Endothelial cell of umbilical vein (primary cell): ENCODE results near the gene MOCS1. TPM values are rescaled to one million over a fixed set of nuclear protein-coding genes. Genes with fewer than 3 reads are reported as not detected.

Experiments used
- BruUV-seq: library from RNA; stranded (reverse); fragments of 400-500 nt; replicated peaks from 2 replicates; lab custom pipeline; 2021; lab: Mats Ljungman, UMichigan
- CTCF ChIA-PET: fragments of 300-600, 350-600 bp; sonication (Branson Sonifier 250); formaldehyde crosslinking; loops from one replicate; lab custom pipeline; 2021; ENCODE audit warnings: antibody characterized with exemption, inconsistent platforms; lab: Charles Lee
- POLR2A ChIA-PET: fragments of 300-600, 350-600 bp; sonication (Branson Sonifier 250); formaldehyde crosslinking; loops from one replicate; lab custom pipeline; 2021; ENCODE audit warnings: antibody characterized with exemption, inconsistent platforms; lab: Charles Lee
- DNase-seq: peaks from one replicate; pipeline ENCODE4 v3.0.0-alpha.2; 2011; ENCODE audit warnings: low read depth, low spot score
- FAIRE-seq: peaks from 2 replicates; lab custom pipeline; 2011; peaks lifted over from hg19 to GRCh38; lab: Jason Lieb, UNC
- H2AFZ ChIP-seq: 2 replicates; pipeline ENCODE4 v1.6.0; 2012; ENCODE audit warnings: low read depth, low read length, control low read depth, inconsistent platforms
- H3K27ac ChIP-seq: 2 replicates; pipeline ENCODE4 v1.5.1; 2011; ENCODE audit warnings: low read depth, mild to moderate bottlenecking, control low read depth, low read length, moderate library complexity; ENCODE audit not compliant: insufficient read depth
- H3K27me3 ChIP-seq, 2 experiments: 2 replicates each; pipeline versions ENCODE4 v1.6.0 to v1.6.1; 2011; ENCODE audit warnings: low read length in 2 of 2, mixed read lengths in 1 of 2; ENCODE audit not compliant: control insufficient read depth in 2 of 2, insufficient read depth in 2 of 2
- H3K36me3 ChIP-seq, 2 experiments: 2 replicates in 1 of 2; 3 replicates in 1 of 2; pipeline ENCODE4 v1.5.1; 2011; ENCODE audit warnings: low read length in 2 of 2, mild to moderate bottlenecking in 1 of 2, moderate library complexity in 1 of 2; ENCODE audit not compliant: control insufficient read depth in 2 of 2, insufficient read depth in 2 of 2; ENCODE audit errors: extremely low read depth in 1 of 2
- H3K4me1 ChIP-seq: 3 replicates; pipeline ENCODE4 v1.5.1; 2011; ENCODE audit warnings: mild to moderate bottlenecking, low read length; ENCODE audit not compliant: control insufficient read depth, insufficient read depth; ENCODE audit errors: extremely low read depth
- H3K4me2 ChIP-seq: 2 replicates; pipeline ENCODE4 v1.6.1; 2011; ENCODE audit warnings: low read length, control low read depth, mixed read lengths; ENCODE audit not compliant: insufficient read depth
- H3K4me3 ChIP-seq, 3 experiments: fragments of 200-600 bp in 1 of 3; sonication (generic), shearing (Covaris generic) in 1 of 3; replicated peaks in 1 of 3; 2 replicates each; pipeline ENCODE4 v1.5.1; 2011 to 2016; ENCODE audit warnings: control low read depth in 3 of 3, low read length in 3 of 3, mild to moderate bottlenecking in 2 of 3, inconsistent platforms in 1 of 3, low read depth in 1 of 3, moderate library complexity in 1 of 3; ENCODE audit not compliant: insufficient read depth in 1 of 3
- H3K79me2 ChIP-seq: 2 replicates; pipeline ENCODE4 v1.6.0; 2012; ENCODE audit warnings: low read length, inconsistent platforms; ENCODE audit not compliant: control insufficient read depth, insufficient read depth
- H3K9ac ChIP-seq: replicated peaks from 2 replicates; pipeline ENCODE3; 2011; ENCODE audit warnings: low read length, control low read depth; ENCODE audit not compliant: insufficient read depth; ENCODE audit errors: extremely low read depth
- H3K9me1 ChIP-seq: replicated peaks from 3 replicates; pipeline ENCODE4 v1.6.0; 2011; ENCODE audit warnings: mild to moderate bottlenecking, low read length; ENCODE audit not compliant: control insufficient read depth, insufficient read depth; ENCODE audit errors: extremely low read depth
- H3K9me3 ChIP-seq: replicated peaks from 2 replicates; pipeline ENCODE4 v1.5.1; 2012; ENCODE audit warnings: low read length, inconsistent platforms; ENCODE audit not compliant: control insufficient read depth, insufficient read depth
- H4K20me1 ChIP-seq: replicated peaks from 2 replicates; pipeline ENCODE3; 2011; ENCODE audit warnings: mild to moderate bottlenecking, low read length; ENCODE audit not compliant: control insufficient read depth, insufficient read depth; ENCODE audit errors: extremely low read depth
- EZH2 ChIP-seq: IDR thresholded peaks from 2 replicates; pipeline ENCODE4 v1.6.1; 2012; ENCODE audit warnings: borderline replicate concordance, low read depth, mild to moderate bottlenecking, moderate library complexity, low read length, inconsistent platforms; ENCODE audit not compliant: severe bottlenecking
- FOS ChIP-seq: IDR thresholded peaks from 2 replicates; pipeline ENCODE4 v1.6.1; 2011; ENCODE audit warnings: mild to moderate bottlenecking, low read length, moderate library complexity, borderline replicate concordance; ENCODE audit not compliant: insufficient read depth
- GATA2 ChIP-seq: IDR thresholded peaks from 2 replicates; pipeline ENCODE4 v1.7.0; 2011; ENCODE audit warnings: low read depth, mild to moderate bottlenecking, moderate library complexity, mixed read lengths, low read length; ENCODE audit not compliant: insufficient read length, insufficient read depth
- JUN ChIP-seq: IDR thresholded peaks from 2 replicates; pipeline ENCODE4 v1.6.1; 2011; ENCODE audit warnings: borderline replicate concordance, low read depth; ENCODE audit not compliant: insufficient read length, insufficient read depth
- MAX ChIP-seq: IDR thresholded peaks from 2 replicates; pipeline ENCODE4 v1.6.1; 2011; ENCODE audit not compliant: insufficient read depth, insufficient read length
- MYC ChIP-seq: IDR thresholded peaks from one replicate; pipeline ENCODE4 v1.6.1; 2011; ENCODE audit warnings: mild to moderate bottlenecking, low read depth, low read length
- POLR2A ChIP-seq: IDR thresholded peaks from 2 replicates; pipeline ENCODE4 v1.6.1; 2012; ENCODE audit warnings: low read depth, mild to moderate bottlenecking, control low read depth, low read length
- POLR2AphosphoS5 ChIP-seq: IDR thresholded peaks from 2 replicates; pipeline ENCODE4 v1.6.1; 2012; ENCODE audit warnings: low read depth, mild to moderate bottlenecking, control low read depth, low read length, moderate library complexity; ENCODE audit not compliant: insufficient read depth
- dilution Hi-C: fragments of 300-500 bp; cut with MboI; formaldehyde crosslinking; loops from one replicate; pipeline ENCODE4 v1.15.0; 2019; ENCODE audit warnings: low sequenced_read_pairs; ENCODE audit not compliant: extremely low pct_ligation_motif_present
- intact Hi-C: fragments of 100-400 bp; cut with micrococcal nuclease; formaldehyde crosslinking; loops from one replicate; pipeline ENCODE4 v1.10.0; 2022
- polyA plus RNA-seq, 4 experiments: library from polyadenylated mRNA; depleted of rRNA in 3 of 4; stranded (reverse) in 3 of 4; unstranded in 1 of 4; fragments of >200 nt; gene quantifications; 2 replicates each; pipeline versions ENCODE4 v1.2.1 to v1.2.3, GENCODE V29; 2011 to 2012; ENCODE audit warnings: missing spikeins in 1 of 4
- total RNA-seq: library from RNA; stranded (reverse); gene quantifications from 2 replicates; pipeline ENCODE4 v1.2.3, GENCODE V29; 2021
- TF ChIP-seq, protein P1 (sequence below), 2 donors: IDR thresholded peaks; 1 replicate in 1 of 2; 2 replicates in 1 of 2; pipeline ENCODE4 v1.5.1; 2011; ENCODE audit warnings: low read length in 2 of 2, mild to moderate bottlenecking in 2 of 2, moderate library complexity in 2 of 2, control low read depth in 1 of 2, inconsistent platforms in 1 of 2, low read depth in 1 of 2; ENCODE audit not compliant: insufficient read depth in 1 of 2; ENCODE audit errors: extremely low read depth in 1 of 2

MOCS1 gene
- total and polyA plus RNA-seq, 2 donors (not counting 3 experiments of a cell fraction or from before 2014, with no cell fraction given): 8.3 to 12.8 TPM

DNA sequence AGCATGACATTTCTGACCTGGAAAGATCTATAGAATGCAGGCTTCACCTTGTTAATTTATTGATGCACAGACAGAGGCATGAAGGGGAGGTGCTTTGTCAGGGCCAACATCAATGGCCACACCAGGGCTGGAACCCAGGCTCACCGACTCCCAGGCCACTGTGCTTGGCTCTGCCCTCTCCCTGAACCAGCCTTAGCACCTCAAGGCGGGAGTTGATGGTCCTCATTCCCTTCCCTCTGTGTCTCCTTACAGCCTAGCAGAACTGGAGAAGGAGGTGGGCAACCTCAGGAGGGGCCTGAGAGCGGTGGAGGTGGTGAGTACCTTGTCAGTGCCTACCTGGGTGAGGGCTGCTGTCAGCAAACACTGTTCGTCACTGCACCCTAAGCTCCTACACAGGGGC, 35.6 kb downstream of the MOCS1 start:
- TF ChIP-seq MYC (no peak), JUN (no peak), POLR2AphosphoS5 (no peak), FOS (no peak), MAX (no peak), POLR2A (no peak)
- Histone ChIP-seq H3K79me2 (no peaks in the 10 kb centered on the region), H3K4me1 (no peaks in the 10 kb centered on the region), H3K27me3 (peaks cover 0 to 2% of the 10 kb centered on the region in 2 experiments), H3K4me2 (no peak overlapping the region), H3K4me3 (no peak overlapping the region), H3K9me3 (no peaks in the 10 kb centered on the region), H3K27ac (no peak overlapping the region), H3K36me3 (no peaks in the 10 kb centered on the region), H3K9ac (no peak overlapping the region), H3K9me1 (no peaks in the 10 kb centered on the region), H4K20me1 (no peaks in the 10 kb centered on the region), H2AFZ (no peak overlapping the region)
- BruUV-seq: no TSS peak
- ChIA-PET POLR2A (no interaction called here), CTCF (interaction anchor here (13.2 kb wide), 1 partner anchor 33 kb away, joined by 313 read pairs; no protein-coding TSS in a partner anchor)
- intact Hi-C loops: no loop called here
- no peak for FAIRE-seq
- no peak for DNase-seq
- dilution Hi-C loops: no loop called here

DNA sequence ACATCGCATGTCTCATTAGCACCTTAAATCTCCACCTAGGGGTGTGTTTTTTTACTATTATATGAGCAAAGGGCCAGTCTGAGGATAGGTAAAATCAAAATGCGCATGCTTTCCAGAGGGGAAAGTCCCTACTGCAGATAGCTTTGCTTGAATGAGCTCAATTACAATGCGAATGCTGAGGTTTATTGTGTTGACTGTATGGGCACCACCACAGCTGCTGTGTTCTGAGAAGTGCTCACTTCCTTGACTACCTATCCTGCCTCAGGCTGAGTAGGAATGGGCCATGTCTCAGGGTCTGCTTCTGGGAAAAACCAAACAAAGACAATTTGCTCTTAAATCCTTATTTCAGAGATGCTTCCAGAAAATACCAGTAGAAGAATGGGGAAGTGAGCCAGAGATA, 36.6 kb downstream of the MOCS1 start:
- H3K27ac ChIP-seq: no peak overlapping the region
- H3K9me3 ChIP-seq: no peaks in the 10 kb centered on the region
- H3K36me3 ChIP-seq: no peaks in the 10 kb centered on the region
- DNase-seq (no peak), FAIRE-seq (no peak)
- no peak overlapping the region for H3K4me3 ChIP-seq
- H3K4me2 ChIP-seq: no peak overlapping the region
- no peaks in the 10 kb centered on the region for H4K20me1 ChIP-seq
- H3K27me3 ChIP-seq: peaks cover 0 to 2% of the 10 kb centered on the region in 2 experiments
- TF ChIP-seq EZH2: no peak
- no peak for TF ChIP-seq GATA2
- TF ChIP-seq, protein P1, sequence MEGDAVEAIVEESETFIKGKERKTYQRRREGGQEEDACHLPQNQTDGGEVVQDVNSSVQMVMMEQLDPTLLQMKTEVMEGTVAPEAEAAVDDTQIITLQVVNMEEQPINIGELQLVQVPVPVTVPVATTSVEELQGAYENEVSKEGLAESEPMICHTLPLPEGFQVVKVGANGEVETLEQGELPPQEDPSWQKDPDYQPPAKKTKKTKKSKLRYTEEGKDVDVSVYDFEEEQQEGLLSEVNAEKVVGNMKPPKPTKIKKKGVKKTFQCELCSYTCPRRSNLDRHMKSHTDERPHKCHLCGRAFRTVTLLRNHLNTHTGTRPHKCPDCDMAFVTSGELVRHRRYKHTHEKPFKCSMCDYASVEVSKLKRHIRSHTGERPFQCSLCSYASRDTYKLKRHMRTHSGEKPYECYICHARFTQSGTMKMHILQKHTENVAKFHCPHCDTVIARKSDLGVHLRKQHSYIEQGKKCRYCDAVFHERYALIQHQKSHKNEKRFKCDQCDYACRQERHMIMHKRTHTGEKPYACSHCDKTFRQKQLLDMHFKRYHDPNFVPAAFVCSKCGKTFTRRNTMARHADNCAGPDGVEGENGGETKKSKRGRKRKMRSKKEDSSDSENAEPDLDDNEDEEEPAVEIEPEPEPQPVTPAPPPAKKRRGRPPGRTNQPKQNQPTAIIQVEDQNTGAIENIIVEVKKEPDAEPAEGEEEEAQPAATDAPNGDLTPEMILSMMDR (IDR thresholded peaks at IDR 0.05; ENCODE audit: extremely low read depth in 1 of 2, insufficient read depth in 1 of 2, low read depth in 1 of 2, low read length in 2 of 2): no peak
- TF ChIP-seq MYC: no peak
- no peak for TF ChIP-seq MAX
- TF ChIP-seq JUN: no peak
- TF ChIP-seq POLR2A: no peak
- TF ChIP-seq POLR2AphosphoS5: no peak
- no peak for TF ChIP-seq FOS
- H3K9me1 ChIP-seq: no peaks in the 10 kb centered on the region
- dilution Hi-C loops: no loop called here
- intact Hi-C loops: no loop called here
- BruUV-seq: no TSS peak
- H3K4me1 ChIP-seq: no peaks in the 10 kb centered on the region
- no peak overlapping the region for H3K9ac ChIP-seq
- H2AFZ ChIP-seq: no peak overlapping the region
- POLR2A ChIA-PET: no interaction called here
- no peaks in the 10 kb centered on the region for H3K79me2 ChIP-seq
- CTCF ChIA-PET: interaction anchor here (13.2 kb wide), 1 partner anchor 32 kb away, joined by 313 read pairs; no protein-coding TSS in a partner anchor
